ENCODE results near the gene TMEFF1. TPM values are rescaled to one million over a fixed set of nuclear protein-coding genes. Genes with fewer than 3 reads are reported as not detected.

The TMEFF1 gene
- total RNA-seq, 1 donor from 2014 or later, result not detected

DNA sequence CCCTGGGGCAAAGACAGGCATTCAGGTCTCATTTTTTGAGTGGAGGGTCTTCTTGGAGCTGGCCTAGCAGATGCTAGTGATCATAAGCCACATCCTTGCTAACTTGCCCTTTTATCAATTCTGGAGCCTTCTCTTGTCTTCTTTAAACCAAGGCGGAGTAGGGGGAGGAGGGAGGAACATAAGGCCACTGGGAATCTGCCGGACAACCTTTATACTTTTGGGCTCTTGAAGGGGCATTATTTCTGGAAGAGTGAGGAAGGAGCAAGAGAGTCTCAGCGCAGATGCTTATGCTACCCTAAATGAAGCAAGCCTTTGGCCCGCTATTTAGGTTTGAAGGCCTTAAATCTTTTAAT, 2.0 kb downstream of the TMEFF1 start:
- ATAC-seq (ENCODE audit: low read depth), result no peak
- Mint-ChIP-seq H3K27ac (no peak overlapping the region), H3K27me3 (peaks cover 34% of the 10 kb centered on the region), H3K4me3 (no peak overlapping the region), H3K36me3 (ENCODE audit: low read depth) (no peaks in the 10 kb centered on the region), H3K9me3 (peaks cover 6% of the 10 kb centered on the region), H3K4me1 (peaks cover 11% of the 10 kb centered on the region)
- ChIA-PET CTCF (no interaction called here), POLR2A (no interaction called here)
- TF ChIP-seq CTCF (IDR thresholded peaks at IDR 0.05), result no peak
- intact Hi-C loops (cut with micrococcal nuclease), result no loop called here
- no peak for DNase-seq

DNA sequence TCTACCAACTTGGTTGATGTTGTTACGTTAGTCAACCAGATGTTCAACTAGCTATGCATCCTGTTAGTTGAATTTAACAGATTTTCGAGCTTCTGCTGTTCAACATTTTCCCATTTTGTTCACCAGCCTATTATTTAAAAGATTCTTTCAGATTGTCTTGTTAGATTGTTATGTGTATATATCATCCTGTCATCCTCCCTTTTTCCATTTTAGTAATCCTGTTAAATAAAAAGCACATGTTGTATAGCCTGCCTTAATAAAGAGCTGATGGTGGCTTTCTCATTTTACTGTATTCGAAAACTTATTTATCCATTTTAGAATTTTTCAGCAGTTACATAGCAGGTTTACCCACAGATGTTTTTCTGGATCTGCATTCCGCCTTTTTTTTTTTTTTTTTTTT, 4.3 kb downstream of the TMEFF1 start:
- DNase-seq (no peak), ATAC-seq (ENCODE audit: low read depth) (no peak)
- Mint-ChIP-seq H3K27ac (no peak overlapping the region), H3K4me3 (no peak overlapping the region), H3K27me3 (peaks cover 35% of the 10 kb centered on the region), H3K4me1 (peaks cover 10% of the 10 kb centered on the region), H3K36me3 (ENCODE audit: low read depth) (no peaks in the 10 kb centered on the region), H3K9me3 (peaks cover 7% of the 10 kb centered on the region)
- CTCF ChIA-PET, result no interaction called here
- intact Hi-C loops (cut with micrococcal nuclease), result no loop called here
- no peak for TF ChIP-seq CTCF (IDR thresholded peaks at IDR 0.05)
- POLR2A ChIA-PET, result interaction anchor here (0.7 kb wide), 1 partner anchor 38 kb away, joined by 5 read pairs; no protein-coding TSS in a partner anchor

- DNase-seq (no peak), ATAC-seq (ENCODE audit: low read depth) (no peak)
- TF ChIP-seq CTCF (IDR thresholded peaks at IDR 0.05), result no peak
- peaks cover 5% of the 10 kb centered on the region for H3K4me1 Mint-ChIP-seq
- peaks cover 7% of the 10 kb centered on the region for H3K9me3 Mint-ChIP-seq
- no peaks in the 10 kb centered on the region for H3K36me3 Mint-ChIP-seq (ENCODE audit: low read depth)
- POLR2A ChIA-PET, result interaction anchor here (0.6 kb wide), 1 partner anchor 1439 kb away, joined by 3 read pairs; no protein-coding TSS in a partner anchor
- CTCF ChIA-PET, result no interaction called here
- H3K4me3 Mint-ChIP-seq, result no peak overlapping the region
- peaks cover 33% of the 10 kb centered on the region for H3K27me3 Mint-ChIP-seq
- intact Hi-C loops (cut with micrococcal nuclease), result no loop called here
- H3K27ac Mint-ChIP-seq, result no peak overlapping the region
Observed at GRCh38 chr9:100478192-100478591, 5.2 kb downstream of the TMEFF1 start.

DNA sequence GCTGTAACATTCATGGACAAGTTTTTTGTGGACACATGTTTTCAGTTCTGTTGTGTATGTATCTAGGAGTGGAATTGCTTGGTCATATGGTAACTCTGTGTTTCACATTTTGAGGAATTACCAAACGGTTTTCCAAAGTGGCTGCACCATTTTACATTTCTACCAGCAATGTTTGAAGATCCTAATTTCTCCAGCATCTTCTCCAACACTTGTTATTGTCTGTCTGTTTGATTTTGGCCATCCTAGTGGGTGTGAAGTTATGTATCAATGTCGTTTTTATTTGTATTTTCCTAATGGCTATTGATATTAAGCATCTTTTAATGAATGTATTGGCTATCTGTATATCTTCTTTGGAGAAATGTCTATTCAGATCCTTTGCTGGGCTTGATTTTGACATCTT, 6.9 kb downstream of the TMEFF1 start:
- H3K27ac Mint-ChIP-seq, result no peak overlapping the region
- H3K27me3 Mint-ChIP-seq, result peaks cover 26% of the 10 kb centered on the region
- intact Hi-C loops (cut with micrococcal nuclease), result no loop called here
- peaks cover 7% of the 10 kb centered on the region for H3K9me3 Mint-ChIP-seq
- ChIA-PET POLR2A (no interaction called here), CTCF (no interaction called here)
- ATAC-seq (ENCODE audit: low read depth) (no peak), DNase-seq (no peak)
- H3K4me3 Mint-ChIP-seq, result no peak overlapping the region
- H3K36me3 Mint-ChIP-seq (ENCODE audit: low read depth), result no peaks in the 10 kb centered on the region
- no peaks in the 10 kb centered on the region for H3K4me1 Mint-ChIP-seq
- no peak for TF ChIP-seq CTCF (IDR thresholded peaks at IDR 0.05)

DNA sequence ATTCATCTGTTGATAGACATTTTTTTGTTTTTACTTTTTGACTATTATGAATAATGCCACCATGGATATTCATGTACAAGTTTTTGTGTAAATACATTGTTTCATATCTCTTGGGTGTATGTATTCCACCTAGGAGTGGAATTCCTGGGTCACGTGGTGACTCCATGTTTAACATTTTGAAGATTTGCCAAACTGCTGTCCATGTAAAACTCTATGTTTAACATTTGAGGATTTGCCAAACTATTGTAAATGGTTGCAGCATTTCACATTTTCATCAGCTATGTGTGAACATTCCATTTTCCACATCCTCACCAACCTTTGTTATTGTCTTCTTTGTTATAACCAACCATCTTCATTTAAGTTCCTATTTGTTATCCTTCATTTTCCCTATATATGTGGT, 12.2 kb downstream of the TMEFF1 start:
- no peaks in the 10 kb centered on the region for H3K9me3 Mint-ChIP-seq
- POLR2A ChIA-PET, result no interaction called here

More for the DNA sequence above, 12.2 kb downstream of the TMEFF1 start:
- no peak for TF ChIP-seq CTCF (IDR thresholded peaks at IDR 0.05)
- intact Hi-C loops (cut with micrococcal nuclease), result no loop called here
- ATAC-seq (ENCODE audit: low read depth), result no peak
- peaks cover 6% of the 10 kb centered on the region for H3K27me3 Mint-ChIP-seq
- H3K27ac Mint-ChIP-seq, result no peak overlapping the region
- no peak overlapping the region for H3K4me3 Mint-ChIP-seq
- CTCF ChIA-PET, result no interaction called here
- no peak for DNase-seq
- H3K4me1 Mint-ChIP-seq, result no peaks in the 10 kb centered on the region
- no peaks in the 10 kb centered on the region for H3K36me3 Mint-ChIP-seq (ENCODE audit: low read depth)
